HTR-8/SVneo (cell line): Measurements from ENCODE around the gene ZSCAN10.
"Not testable (repeated sequence)": the region's sequence is repeated elsewhere in the genome, so short reads cannot be mapped to it uniquely, and the experiment has no call there.

Source experiments
- DNase-seq: peaks from one replicate; pipeline ENCODE4 v3.0.0; 2011; ENCODE audit warnings: low spot score, mixed read lengths; ENCODE audit not compliant: insufficient read length
- FAIRE-seq: peaks from 2 replicates; lab custom pipeline; 2011; peaks lifted over from hg19 to GRCh38; lab: Jason Lieb, UNC

ZSCAN10 gene

DNA sequence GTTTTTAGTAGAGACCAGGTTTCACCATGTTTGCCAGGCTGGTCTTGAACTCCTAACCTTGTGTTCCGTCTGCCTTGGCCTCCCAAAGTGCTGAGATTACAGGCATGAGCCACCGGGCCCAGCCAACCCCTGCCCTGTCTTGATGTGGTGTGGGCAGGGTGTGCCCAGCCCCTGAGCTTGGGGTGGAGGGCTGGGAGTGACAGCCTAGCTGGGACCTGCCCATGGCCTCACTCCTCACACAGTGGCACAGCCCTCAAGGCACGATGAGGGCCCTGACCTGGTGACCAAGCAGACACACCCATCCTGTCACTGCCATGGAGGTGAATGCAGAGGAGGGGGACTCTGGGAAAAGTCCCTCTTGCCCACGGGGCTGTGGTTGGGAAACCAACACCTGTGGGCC lies 30.6 kb downstream of the ZSCAN10 start:
- DNase-seq (no peak), FAIRE-seq (no peak)

DNA sequence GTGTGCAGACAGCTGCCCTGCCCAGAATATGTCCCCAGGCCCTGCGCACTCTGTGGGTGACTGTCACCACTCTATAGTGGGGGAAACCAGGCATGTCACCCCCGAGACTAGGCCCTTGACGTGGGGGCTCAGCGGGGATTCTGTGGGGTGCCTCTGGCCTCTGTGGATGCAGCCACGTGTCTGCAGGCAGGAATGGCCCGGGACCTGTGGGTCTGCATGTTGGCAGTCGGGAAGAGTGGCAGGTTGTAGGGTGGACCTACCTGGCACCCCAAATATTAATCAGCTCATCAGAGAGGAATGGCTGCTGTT lies 32.7 kb downstream of the ZSCAN10 start:
- FAIRE-seq: no peak
- DNase-seq: no peak

DNA sequence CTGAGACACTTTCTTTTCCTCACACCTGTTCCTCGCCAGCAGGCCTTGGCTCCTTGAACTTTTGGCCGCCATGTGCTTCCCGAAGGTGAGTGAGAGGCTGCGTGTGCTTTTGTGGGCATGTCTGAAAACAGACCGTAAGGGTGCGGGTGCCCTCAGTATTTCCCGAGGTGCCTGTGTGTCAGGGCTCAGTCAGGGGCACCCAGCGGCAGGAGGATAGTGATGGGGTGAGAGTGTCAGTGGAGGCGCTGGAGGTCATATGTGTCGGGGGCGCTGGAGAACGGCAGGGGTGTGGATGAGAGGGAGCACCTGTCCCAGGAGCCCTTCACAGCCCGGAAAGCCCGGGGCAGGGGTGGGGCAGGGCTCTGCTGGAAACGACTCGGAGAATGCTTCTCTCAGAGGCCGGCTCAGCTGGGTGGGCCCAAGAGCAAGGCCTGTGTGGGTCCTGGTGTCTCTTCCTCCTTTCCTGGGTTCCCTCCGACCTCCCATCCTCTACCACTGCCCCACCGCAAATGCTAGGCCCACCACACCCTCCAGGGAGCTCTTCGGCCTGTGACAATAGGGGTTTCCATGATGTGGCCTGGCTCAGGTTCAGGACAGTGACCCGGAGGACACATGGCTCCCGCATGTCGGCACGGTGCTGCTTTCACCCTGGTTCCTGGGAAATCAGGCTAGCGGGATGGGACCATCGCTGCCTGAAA lies 33.2 kb downstream of the ZSCAN10 start:
- no peak for DNase-seq

DNA sequence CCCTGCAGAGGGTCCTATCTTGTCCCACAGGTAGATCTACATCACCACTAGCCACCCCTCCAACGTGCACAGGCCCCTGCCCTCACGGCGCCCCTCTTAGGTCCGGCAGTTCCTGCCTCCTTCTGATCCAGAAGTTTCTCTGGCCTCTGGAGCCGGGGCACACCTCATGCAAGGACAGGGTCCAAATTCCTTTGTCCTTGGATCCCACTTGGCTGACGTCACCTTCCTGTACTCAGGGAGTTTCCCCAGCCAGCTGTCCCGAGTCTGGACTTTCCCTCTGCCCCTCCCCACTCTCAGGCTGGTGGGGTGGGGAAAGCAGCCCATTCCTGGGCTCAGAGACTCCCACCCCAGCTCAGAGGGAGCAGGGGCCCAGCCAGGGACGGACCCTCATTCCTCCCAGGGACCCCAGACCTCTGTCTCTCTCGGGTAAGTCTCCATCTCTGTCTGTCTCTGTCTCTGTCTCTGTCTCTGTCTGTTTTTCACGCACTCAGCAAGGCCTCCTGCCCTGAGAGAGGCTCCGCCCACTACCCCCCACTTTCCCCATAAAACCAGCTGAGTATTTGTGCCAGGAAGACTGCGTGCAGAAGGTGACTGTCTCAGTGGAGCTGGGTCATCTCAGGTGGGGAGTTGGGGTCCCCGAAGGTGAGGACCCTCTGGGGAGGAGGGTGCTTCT lies 33.9 kb downstream of the ZSCAN10 start, which contains the start of gene IL32:
Gene IL32 (plus strand): TSS at position 572 of the 673 bp plus-strand sequence. CDS start 172 bp downstream, outside the sequence.
- DNase-seq (peak; percentile 60), FAIRE-seq (no peak)

More for the DNA sequence above, 33.2 kb downstream of the ZSCAN10 start:
- FAIRE-seq: no peak

DNA sequence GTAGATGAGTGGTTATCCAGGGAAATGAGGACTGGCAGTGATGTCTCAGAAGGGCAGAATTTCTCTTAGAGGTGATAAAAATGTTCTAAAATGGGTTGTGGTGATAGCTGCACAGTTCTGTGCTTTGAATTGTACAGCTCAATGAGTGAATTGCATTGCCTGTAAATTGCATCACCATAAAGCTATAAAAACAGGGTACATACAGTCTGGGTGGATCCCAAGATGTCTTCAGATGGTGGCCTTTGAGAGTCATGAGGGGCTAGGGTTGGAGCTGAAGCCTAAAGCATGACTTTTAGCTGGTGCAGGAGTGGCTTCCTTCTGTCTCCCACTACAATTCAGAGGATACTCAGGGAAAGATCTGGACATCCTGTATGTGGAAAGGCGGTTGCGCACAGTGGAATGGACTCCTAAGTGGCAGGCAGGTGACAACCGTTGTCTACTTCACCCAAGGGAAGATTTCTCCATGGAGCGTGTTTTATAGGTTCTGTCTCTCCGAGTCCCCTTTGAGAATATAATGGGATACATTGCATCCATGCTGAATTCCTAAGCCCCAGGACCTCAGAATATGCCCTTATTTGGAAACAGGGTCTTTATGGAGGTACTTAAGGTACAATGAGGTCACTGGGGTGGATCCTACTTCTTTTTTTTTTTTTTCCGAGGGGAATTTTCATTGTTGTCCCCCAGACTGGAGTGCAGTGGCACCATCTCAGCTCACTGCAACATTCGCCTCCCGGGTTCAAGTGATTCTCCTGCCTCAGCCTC lies 35.3 kb downstream of the ZSCAN10 start:
- FAIRE-seq (no peak), DNase-seq (no peak)

DNA sequence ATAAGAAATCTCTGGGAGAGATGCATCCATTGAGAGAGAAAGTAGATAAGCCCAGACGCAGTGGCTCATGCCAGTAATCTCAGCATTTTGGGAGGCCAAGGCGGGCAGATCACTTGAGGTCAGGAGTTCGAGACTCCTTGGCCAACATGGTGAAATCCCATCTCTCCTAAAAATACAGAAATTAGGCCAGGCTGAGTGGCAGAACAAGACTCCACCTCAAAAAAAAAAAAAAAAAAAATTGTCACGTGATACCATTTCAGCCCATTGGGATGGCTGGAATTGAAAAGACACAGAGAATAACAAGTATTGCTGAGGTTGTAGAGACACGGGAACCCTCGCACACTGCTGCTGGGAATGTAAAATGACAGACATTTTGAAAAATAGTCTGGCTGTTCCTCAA lies 36.5 kb downstream of the ZSCAN10 start:
- no peak for DNase-seq
- no peak for FAIRE-seq

DNA sequence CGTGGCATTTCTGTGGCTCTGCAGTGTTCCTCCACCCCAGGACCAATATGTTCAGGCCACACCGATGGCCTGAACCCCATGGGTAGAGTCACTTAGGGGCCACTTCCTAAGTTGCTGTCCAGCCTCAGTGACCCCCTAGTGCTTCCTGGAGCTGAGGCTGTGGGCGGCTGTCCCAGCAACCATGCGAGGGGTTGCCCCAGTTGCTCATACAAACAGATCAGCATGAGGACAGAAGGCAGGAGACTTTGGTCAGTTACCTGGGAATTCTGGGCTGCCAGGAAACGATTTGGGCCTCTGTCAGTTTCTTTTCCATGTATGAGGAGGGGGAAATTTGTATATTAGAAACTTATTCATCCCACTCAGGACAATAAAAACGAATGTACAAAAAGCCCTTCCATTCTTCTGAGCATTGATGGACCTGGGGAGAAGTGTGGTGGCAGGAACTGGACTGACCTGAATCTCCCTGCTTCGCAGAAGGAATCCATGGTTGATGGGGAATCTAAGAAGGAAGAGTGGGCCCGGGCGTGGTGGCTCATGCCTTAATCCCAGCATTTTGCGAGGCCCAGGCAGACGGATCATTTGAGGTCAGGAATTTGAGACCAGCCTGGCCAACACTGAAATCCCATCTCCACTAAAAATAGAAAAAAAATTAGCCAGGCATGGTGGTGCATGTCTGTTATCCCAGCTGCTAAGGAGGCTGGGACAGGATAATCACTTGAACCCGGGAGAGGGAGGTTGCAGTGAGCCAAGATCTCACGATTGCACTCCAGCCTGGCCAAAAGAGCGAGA lies 38.6 kb downstream of the ZSCAN10 start:
- FAIRE-seq (no peak), DNase-seq (no peak)

DNA sequence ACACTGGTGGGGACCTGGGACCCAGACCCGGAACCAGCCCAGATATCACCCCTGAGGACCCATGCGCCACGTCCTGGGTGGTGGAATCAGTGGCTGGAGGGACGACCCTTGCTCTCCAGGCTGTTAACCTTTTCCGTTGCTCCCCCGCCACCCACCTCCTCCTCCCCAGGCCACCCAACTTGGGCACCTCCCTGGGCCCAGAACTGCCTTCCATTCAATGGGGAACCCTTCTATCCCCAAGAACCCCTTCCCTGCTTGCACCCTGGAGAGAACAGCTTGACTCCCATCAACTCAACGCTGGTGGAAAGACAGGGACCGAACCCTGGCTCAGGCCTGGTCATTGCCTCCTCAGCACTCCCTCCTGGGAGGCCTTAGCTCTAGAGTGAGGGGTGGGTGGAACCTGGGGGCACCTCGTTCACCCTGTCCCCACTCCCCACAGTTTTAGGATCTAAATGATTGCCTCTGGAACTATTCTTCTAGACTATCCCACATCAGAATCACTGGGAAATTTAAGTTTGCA lies 39.3 kb downstream of the ZSCAN10 start:
- FAIRE-seq: no peak
- no peak for DNase-seq

DNA sequence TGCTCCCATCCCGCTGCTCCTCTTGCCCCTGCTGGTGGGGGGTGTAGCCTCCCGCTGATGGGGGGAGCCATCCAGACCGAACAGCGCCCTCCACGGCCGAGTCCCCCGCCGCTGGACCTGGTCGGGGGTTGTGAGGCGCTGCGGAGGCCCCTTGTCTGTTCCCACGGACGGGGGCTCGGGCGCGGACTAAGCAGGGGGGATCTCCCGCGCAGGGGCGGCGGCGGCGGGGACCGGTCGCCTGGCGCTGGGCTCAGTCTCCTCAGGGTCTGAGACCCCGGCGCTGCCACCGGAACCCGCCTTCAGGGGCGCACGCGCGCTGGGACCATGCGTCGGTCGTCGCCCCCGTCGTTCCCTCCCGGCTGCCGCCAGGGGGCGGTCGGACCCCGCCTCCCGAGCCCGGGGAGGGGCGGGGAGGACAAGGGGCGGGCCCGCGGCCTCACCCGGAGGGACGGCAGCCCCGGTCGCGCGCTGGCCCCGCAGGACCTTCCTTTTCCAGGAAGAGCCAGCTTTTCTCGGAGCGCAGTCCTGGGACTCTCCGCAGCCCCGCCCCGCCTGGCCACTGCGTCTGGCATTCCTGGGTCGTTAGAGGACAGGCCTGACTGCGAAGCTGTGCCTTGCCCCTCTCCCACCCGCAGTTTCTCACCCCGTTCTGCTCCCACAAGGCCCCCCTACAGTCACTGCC lies 39.9 kb downstream of the ZSCAN10 start:
- DNase-seq: peak; percentile 91
- peak; percentile 86 for FAIRE-seq

DNA sequence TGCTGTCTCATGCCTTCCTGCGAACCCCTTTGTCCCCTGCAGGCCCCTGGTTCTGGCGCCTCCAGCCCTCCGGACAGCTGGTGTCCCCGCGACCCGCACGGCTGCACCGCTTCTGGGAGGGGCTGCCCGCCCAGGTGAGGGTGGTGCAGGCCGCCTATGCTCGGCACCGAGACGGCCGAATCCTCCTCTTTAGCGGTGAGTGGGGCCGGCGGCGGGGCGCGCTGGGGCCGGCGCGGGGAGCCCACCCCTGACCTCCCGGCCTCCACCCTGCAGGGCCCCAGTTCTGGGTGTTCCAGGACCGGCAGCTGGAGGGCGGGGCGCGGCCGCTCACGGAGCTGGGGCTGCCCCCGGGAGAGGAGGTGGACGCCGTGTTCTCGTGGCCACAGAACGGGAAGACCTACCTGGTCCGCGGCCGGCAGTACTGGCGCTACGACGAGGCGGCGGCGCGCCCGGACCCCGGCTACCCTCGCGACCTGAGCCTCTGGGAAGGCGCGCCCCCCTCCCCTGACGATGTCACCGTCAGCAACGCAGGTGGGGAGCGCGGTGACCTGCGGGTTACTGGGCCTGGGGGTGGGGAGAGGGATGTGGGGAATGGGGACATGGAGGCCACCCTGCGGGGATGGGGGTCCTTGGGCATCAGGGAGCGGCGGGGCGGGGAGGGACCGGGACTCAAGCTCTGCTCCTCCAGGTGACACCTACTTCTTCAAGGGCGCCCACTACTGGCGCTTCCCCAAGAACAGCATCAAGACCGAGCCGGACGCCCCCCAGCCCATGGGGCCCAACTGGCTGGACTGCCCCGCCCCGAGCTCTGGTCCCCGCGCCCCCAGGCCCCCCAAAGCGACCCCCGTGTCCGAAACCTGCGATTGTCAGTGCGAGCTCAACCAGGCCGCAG lies 40.7 kb downstream of the ZSCAN10 start:
- no peak for FAIRE-seq
- peak; percentile 37 for DNase-seq

DNA sequence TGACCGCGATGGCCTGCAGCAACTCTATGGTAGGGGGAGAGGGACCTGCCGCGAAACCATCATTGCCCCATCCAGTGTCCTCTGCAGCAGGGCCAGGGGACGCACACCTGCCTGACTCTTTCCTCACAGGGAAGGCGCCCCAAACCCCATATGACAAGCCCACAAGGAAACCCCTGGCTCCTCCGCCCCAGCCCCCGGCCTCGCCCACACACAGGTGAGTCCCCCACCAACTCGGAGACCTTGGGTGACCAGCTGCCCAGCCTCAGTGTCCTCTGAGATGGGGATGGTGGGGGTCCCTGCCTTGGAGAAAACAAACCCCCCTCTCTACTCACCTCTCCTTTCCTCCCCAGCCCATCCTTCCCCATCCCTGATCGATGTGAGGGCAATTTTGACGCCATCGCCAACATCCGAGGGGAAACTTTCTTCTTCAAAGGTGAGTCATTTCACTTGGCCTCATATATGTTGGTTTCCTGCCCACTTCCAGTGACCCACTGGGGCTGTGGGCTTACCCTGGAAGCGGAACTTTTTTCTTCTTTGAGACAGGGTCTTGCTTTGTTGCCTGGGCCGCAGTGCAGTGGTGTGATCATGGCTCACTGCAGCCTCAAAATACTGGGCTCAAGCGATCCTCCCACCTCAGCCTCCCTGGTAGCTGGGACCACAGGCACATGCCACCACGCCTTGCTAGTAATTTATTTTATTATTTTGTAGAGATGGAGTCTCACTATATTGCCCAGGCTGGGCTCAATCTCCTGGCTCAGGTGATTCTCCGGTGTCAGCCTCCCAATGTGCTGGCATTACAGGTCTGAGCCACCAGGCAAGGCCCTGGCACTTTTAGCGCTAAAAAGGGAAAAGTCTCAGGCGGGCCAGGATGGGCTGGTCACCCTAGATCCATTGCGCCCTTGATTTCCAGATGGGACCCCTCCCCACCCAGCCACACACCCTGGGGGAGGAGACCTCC lies 41.6 kb downstream of the ZSCAN10 start:
- FAIRE-seq (no peak), DNase-seq (no peak)

DNA sequence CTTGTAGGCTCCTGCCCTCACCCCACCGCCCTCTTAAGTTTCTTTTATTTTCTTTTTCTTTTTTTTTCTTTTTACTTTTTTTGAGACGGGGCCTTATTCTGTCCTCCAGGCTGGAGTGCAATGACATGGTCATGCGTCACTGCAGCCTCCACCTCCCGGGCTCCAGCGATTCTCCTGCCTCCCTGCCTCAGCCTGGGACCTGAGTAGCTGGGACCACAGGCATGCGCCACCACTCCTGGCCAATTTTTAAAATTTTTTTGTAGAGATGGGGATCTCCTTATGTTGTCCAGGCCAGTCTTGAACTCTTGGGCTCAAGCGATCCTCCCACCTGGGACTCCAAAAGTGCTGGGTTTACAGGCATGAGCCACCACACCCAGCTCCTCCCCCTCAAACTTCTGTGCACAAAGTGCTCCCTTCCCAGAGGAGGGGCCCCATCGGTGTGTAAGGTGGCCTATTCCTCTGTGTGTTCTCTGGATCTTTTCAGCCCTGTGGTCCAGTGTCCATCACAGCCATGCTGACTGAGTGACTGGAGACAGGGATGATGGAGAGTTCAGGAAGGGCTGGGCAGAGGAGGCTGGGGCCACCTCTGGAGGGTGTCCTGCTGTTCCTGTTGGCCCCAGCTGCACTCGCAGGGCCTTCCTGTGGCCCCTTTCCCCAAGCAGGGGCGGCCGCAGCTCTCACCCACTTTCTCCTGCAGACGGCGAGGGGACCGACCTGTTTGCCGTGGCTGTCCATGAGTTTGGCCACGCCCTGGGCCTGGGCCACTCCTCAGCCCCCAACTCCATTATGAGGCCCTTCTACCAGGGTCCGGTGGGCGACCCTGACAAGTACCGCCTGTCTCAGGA lies 42.5 kb downstream of the ZSCAN10 start:
- FAIRE-seq: no peak

DNA sequence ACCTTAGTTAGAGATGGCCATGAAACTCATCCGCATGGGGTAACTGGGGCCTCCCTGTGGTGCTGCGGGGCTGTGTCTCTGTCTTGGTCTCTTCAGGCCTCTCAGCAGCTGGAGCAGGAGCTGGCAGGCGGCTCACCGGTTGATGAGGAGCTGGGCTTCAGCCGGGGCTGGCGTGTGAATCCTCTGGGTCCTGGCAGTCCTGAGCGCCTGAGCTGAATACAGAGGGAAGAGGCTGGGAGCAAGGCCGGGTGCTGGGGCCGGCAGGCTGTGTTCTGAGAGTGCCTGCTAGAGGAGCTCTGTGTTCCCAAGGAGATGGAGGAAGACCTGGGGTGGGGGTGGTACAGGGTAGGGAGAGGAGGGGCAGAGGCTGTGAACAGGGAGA lies 43.4 kb downstream of the ZSCAN10 start:
- not testable (repeated sequence) for DNase-seq, FAIRE-seq

More for the DNA sequence above, 42.5 kb downstream of the ZSCAN10 start:
- no peak for DNase-seq

DNA sequence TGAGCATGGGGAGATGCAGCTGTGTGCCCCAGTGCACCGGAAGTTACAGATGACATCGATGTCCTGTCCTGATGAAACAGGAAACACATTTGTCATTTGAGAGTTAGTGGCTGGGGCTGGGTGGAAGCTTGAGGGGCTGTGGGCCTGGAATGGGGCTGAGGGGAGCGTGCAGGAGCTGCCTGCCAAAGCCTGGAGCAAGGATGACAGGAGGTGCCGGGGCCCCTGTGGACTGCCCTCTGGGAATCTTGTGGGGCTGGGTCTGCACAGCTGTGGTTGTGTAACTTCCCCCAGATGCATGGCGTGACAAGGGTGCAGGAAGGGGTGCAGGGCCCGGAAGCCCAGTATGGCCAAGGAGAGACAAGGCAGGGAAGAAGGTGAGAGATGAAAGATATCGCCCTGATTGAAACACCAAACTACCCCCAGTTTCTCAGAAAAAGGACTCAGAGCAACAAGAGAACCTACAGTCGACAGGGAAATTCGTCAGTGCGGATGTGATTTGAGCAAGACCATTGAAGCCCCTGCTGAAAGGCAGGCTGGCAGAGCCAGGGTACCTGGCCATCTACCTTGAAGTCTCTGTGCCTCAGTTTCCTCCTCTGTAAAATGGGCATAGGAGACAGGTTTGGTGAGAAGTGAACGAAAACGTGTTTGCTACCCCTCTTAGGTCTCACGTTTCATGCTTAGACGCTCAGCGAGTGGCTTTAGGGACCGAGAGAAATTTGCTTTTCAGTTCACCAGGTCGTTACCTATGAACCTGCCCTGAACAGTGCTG lies 43.9 kb downstream of the ZSCAN10 start:
- DNase-seq (no peak), FAIRE-seq (no peak)

DNA sequence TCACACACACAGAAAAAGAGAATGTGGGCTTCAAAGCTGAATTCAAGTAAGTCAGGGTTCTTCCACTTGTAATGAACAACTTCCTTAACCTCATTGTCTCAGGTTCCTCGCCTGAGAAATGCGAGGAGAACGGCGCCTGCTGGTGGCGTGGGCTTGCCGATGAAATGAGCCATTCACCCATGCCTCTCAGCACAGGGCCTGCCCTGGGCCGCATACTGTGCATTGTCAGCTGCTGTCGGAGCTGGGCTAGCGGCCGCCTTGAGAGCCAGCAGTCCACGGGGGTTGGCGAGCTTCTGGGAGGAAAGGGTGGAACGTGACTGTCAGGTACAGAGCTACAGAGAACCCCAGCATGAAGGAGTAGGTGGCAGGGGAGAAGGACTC lies 45.8 kb downstream of the ZSCAN10 start:
- DNase-seq: not testable (repeated sequence)
- peak; percentile 88 for FAIRE-seq
